ENCODE data around the gene SEC24B. TPM values are rescaled to one million over a fixed set of nuclear protein-coding genes. Genes with fewer than 3 reads are reported as not detected.
A peak's percentile ranks its signal among the peaks of the same experiment; 100 is the strongest.

The SEC24B gene
- total and polyA plus RNA-seq, 10 of the 15 experiments (the other 5 are each of a cell fraction or from before 2014, with no cell fraction given), result 6.4 to 43.2 (median 16.0) TPM

MicroRNAs encoded within 50 kb of the gene (microRNA counts, 767-probe panel; counts per million panel counts)
- microRNA hsa-miR-576-3p (516 counts per million, percentile 8 among the panel's probes with 10 or more counts), microRNA hsa-miR-576-5p (784 counts per million, percentile 18 among the panel's probes with 10 or more counts)

Small RNA genes within 50 kb of the gene (microRNA-seq; reads per million reads assigned to microRNA genes)
- gene MIR576, result 19.6 reads per million, percentile 54 among the genes with 10 or more reads in this experiment

Small RNA genes within 50 kb of the gene (small RNA-seq; reads per million reads assigned to genes)
- gene MIR576 (9.0 reads per million, percentile 94 among the genes with 10 or more reads in this experiment), gene RN7SL55P (not detected)

Other genes with a start within 250 kb of the SEC24B start
- 0.06 TPM in 1 of 2 replicates, not detected in the other for gene COL25A1, start 131.2 kb upstream of the SEC24B start, total RNA-seq (2014; rRNA removed)
- 0.05 and 0.18 TPM in 2 replicates for gene COL25A1, start 131.2 kb upstream of the SEC24B start, total RNA-seq (2014; rRNA removed; fragmentation: Illumina TruSeq; extraction: Trizol)
- gene COL25A1, start 131.2 kb upstream of the SEC24B start, total RNA-seq (2021), result not detected in 2 replicates
- gene COL25A1, start 131.2 kb upstream of the SEC24B start, polyA plus RNA-seq (2011; rRNA removed), result 0.26 and 0.48 TPM in 2 replicates
- 0.01 and 0.22 TPM in 2 replicates for gene COL25A1, start 131.2 kb upstream of the SEC24B start, polyA plus RNA-seq (2014; fragmentation: Illumina TruSeq; extraction: Trizol)
- gene COL25A1, start 131.2 kb upstream of the SEC24B start, polyA plus RNA-seq (2014; fragmentation: Nextera tagmentation; extraction: Ambion mirVana), result not detected
- gene COL25A1, start 131.2 kb upstream of the SEC24B start, polyA plus RNA-seq (2014; rRNA removed), result not detected in 2 replicates
- gene COL25A1, start 131.2 kb upstream of the SEC24B start, polyA plus RNA-seq (2016; fragmentation: Nextera tagmentation; extraction: Ambion mirVana), result not detected
- 31.1 and 37.7 TPM in 2 replicates for gene MCUB, start 126.4 kb downstream of the SEC24B start, total RNA-seq (2014; rRNA removed)
- 22.8 and 23.8 TPM in 2 replicates for gene MCUB, start 126.4 kb downstream of the SEC24B start, total RNA-seq (2014; rRNA removed; fragmentation: Illumina TruSeq; extraction: Trizol)
- 38.2 and 41.1 TPM in 2 replicates for gene MCUB, start 126.4 kb downstream of the SEC24B start, total RNA-seq (2021)
- gene MCUB, start 126.4 kb downstream of the SEC24B start, polyA plus RNA-seq (2011; rRNA removed), result 57.1 and 76.7 TPM in 2 replicates
- gene MCUB, start 126.4 kb downstream of the SEC24B start, polyA plus RNA-seq (2014; fragmentation: Illumina TruSeq; extraction: Trizol), result 20.4 and 26.2 TPM in 2 replicates
- 10 to 100 TPM in 1 of 2 experiments, 1 to 10 TPM in 1; 4.7 to 10.7 TPM for gene MCUB, start 126.4 kb downstream of the SEC24B start, polyA plus RNA-seq (2014; fragmentation: Nextera tagmentation; extraction: Ambion mirVana)
- 50.6 and 63.7 TPM in 2 replicates for gene MCUB, start 126.4 kb downstream of the SEC24B start, polyA plus RNA-seq (2014; rRNA removed)
- 10 to 100 TPM; 51.2 to 59.9 TPM for gene MCUB, start 126.4 kb downstream of the SEC24B start, polyA plus RNA-seq (2016; fragmentation: Nextera tagmentation; extraction: Ambion mirVana)